CD4-positive, alpha-beta memory T cell (primary cell): ENCODE results near the gene XXYLT1. TPM values are rescaled to one million over a fixed set of nuclear protein-coding genes. Genes with fewer than 3 reads are reported as not detected.

ENCODE experiments used
- CTCF ChIA-PET: fragments of 350-600 bp; sonication (Branson Sonifier 250); formaldehyde crosslinking; loops from one replicate; lab custom pipeline; 2021; ENCODE audit warnings: inconsistent platforms; ENCODE audit not compliant: partially characterized antibody; lab: Charles Lee
- POLR2A ChIA-PET: fragments of 350-600 bp; sonication (Branson Sonifier 250); formaldehyde crosslinking; loops from one replicate; lab custom pipeline; 2021; ENCODE audit not compliant: partially characterized antibody; lab: Charles Lee
- DNase-seq, 5 donors: peaks; one replicate each; pipeline versions ENCODE4 v3.0.0 to v3.0.0-alpha.2; 2020 to 2022; ENCODE audit warnings: mixed read lengths in 1 of 5
- H3K27ac ChIP-seq: one replicate; pipeline ENCODE4 v1.7.0; 2013; ENCODE audit warnings: low read depth, low read length
- H3K27me3 ChIP-seq: 2 replicates; pipeline ENCODE4 v1.7.0; 2013; ENCODE audit warnings: mild to moderate bottlenecking, low read length, moderate library complexity; ENCODE audit not compliant: insufficient read depth
- H3K36me3 ChIP-seq: 2 replicates; pipeline ENCODE4 v1.7.0; 2013; ENCODE audit warnings: mild to moderate bottlenecking, low read length, moderate library complexity; ENCODE audit not compliant: insufficient read depth
- H3K4me1 ChIP-seq: 2 replicates; pipeline ENCODE4 v1.7.0; 2013; ENCODE audit warnings: mild to moderate bottlenecking, low read length, moderate library complexity; ENCODE audit not compliant: insufficient read depth
- H3K4me3 ChIP-seq, 2 donors: one replicate each; pipeline ENCODE4 v1.7.0; 2013; ENCODE audit warnings: low read length in 2 of 2, mild to moderate bottlenecking in 1 of 2
- H3K9me3 ChIP-seq, 2 donors: one replicate each; pipeline ENCODE4 v1.7.0; 2013; ENCODE audit warnings: low read length in 2 of 2, control low read depth in 1 of 2; ENCODE audit not compliant: control insufficient read depth in 1 of 2
- H3K27ac Mint-ChIP-seq, 7 donors: one replicate each; pipeline ENCODE4 v1.8.0; 2020 to 2021; ENCODE audit warnings: mixed read lengths in 7 of 7, mild to moderate bottlenecking in 6 of 7, inconsistent platforms in 3 of 7, moderate library complexity in 3 of 7
- H3K27me3 Mint-ChIP-seq, 2 donors: one replicate each; pipeline ENCODE4 v1.8.0; 2020 to 2021; ENCODE audit warnings: mixed read lengths in 2 of 2
- H3K36me3 Mint-ChIP-seq, 2 donors: one replicate each; pipeline ENCODE4 v1.8.0; 2020 to 2021; ENCODE audit warnings: mixed read lengths in 2 of 2, inconsistent platforms in 1 of 2, mild to moderate bottlenecking in 1 of 2
- H3K4me1 Mint-ChIP-seq, 4 donors: one replicate each; pipeline ENCODE4 v1.8.0; 2020 to 2021; ENCODE audit warnings: mixed read lengths in 4 of 4, mild to moderate bottlenecking in 1 of 4
- H3K4me3 Mint-ChIP-seq, 8 donors: one replicate each; pipeline ENCODE4 v1.8.0; 2020 to 2021; ENCODE audit warnings: mixed read lengths in 8 of 8, mild to moderate bottlenecking in 7 of 8, moderate library complexity in 6 of 8, inconsistent platforms in 3 of 8
- H3K9me3 Mint-ChIP-seq, 8 donors: one replicate each; pipeline ENCODE4 v1.8.0; 2020 to 2021; ENCODE audit warnings: mixed read lengths in 8 of 8, mild to moderate bottlenecking in 5 of 8, inconsistent platforms in 3 of 8, moderate library complexity in 1 of 8
- intact Hi-C: fragments of 100-400 bp; cut with micrococcal nuclease; formaldehyde crosslinking; loops from one replicate; pipeline ENCODE4 v1.15.1; 2023
- polyA plus RNA-seq, 2 donors: library from polyadenylated mRNA; unstranded; fragments of 300-500 nt; fragmentation: Illumina TruSeq; gene quantifications; one replicate each; pipeline ENCODE4 v1.2.3, GENCODE V29; 2021
- total RNA-seq, 2 experiments: library from RNA; stranded (reverse); gene quantifications; one replicate each; pipeline ENCODE4 v1.2.3, GENCODE V29; 2021

Gene XXYLT1
- total and polyA plus RNA-seq, 4 experiments from 2014 or later = 3.9 to 6.3 (median 4.3) TPM

GRCh38 chr3:195119461-195120266 is 151.3 kb downstream of the XXYLT1 start:
- DNase-seq = no peak
- peaks cover 0 to 6% (median 1%) of the 10 kb centered on the region in 4 donors for H3K4me1 Mint-ChIP-seq
- H3K4me3 Mint-ChIP-seq = no peak overlapping the region

GRCh38 chr3:195118671-195119070 is 152.3 kb downstream of the XXYLT1 start:
- Histone ChIP-seq H3K4me3 (no peak overlapping the region), H3K9me3 (no peaks in the 10 kb centered on the region), H3K36me3 (no peaks in the 10 kb centered on the region), H3K27ac (no peak overlapping the region), H3K27me3 (no peaks in the 10 kb centered on the region), H3K4me1 (no peaks in the 10 kb centered on the region)
- Mint-ChIP-seq H3K27ac (no peak overlapping the region), H3K4me1 (peaks cover 0 to 6% (median 0%) of the 10 kb centered on the region in 4 donors), H3K9me3 (no peaks in the 10 kb centered on the region), H3K27me3 (no peaks in the 10 kb centered on the region), H3K4me3 (no peak overlapping the region), H3K36me3 (no peaks in the 10 kb centered on the region)
- ChIA-PET CTCF (interaction anchor here (1.5 kb wide), 1 partner anchor 12 kb away, joined by 4 read pairs; no protein-coding TSS in a partner anchor), POLR2A (no interaction called here)
- DNase-seq = no peak
- intact Hi-C loops = no loop called here

More at GRCh38 chr3:195119461-195120266, 151.3 kb downstream of the XXYLT1 start:
- Mint-ChIP-seq H3K27ac (no peak overlapping the region), H3K9me3 (no peaks in the 10 kb centered on the region), H3K36me3 (no peaks in the 10 kb centered on the region), H3K27me3 (no peaks in the 10 kb centered on the region)
- Histone ChIP-seq H3K4me1 (no peaks in the 10 kb centered on the region), H3K27me3 (no peaks in the 10 kb centered on the region), H3K27ac (no peak overlapping the region), H3K4me3 (no peak overlapping the region), H3K9me3 (no peaks in the 10 kb centered on the region), H3K36me3 (no peaks in the 10 kb centered on the region)
- intact Hi-C loops = no loop called here
- ChIA-PET CTCF (interaction anchor here (0.6 to 0.7 kb wide), 3 partner anchors 13 to 141 kb away, joined by 3 read pairs; no protein-coding TSS in a partner anchor), POLR2A (no interaction called here)

- ChIA-PET POLR2A (no interaction called here), CTCF (interaction anchor here (1.5 kb wide), 1 partner anchor 11 kb away, joined by 4 read pairs; no protein-coding TSS in a partner anchor)
- no peaks in the 10 kb centered on the region for H3K36me3 Mint-ChIP-seq
- Histone ChIP-seq H3K36me3 (no peaks in the 10 kb centered on the region), H3K27ac (no peak overlapping the region), H3K4me1 (no peaks in the 10 kb centered on the region), H3K27me3 (no peaks in the 10 kb centered on the region), H3K9me3 (no peaks in the 10 kb centered on the region), H3K4me3 (no peak overlapping the region)
- H3K27ac Mint-ChIP-seq = peak overlapping the region in 1 of 7 donors; percentile 64
- peaks cover 0 to 6% (median 0%) of the 10 kb centered on the region in 4 donors for H3K4me1 Mint-ChIP-seq
- DNase-seq = no peak
- no peaks in the 10 kb centered on the region for H3K27me3 Mint-ChIP-seq
- H3K4me3 Mint-ChIP-seq = no peak overlapping the region
- no peaks in the 10 kb centered on the region for H3K9me3 Mint-ChIP-seq
- intact Hi-C loops = no loop called here
These were observed 152.9 kb downstream of the XXYLT1 start for GRCh38 chr3:195117978-195118581.

- no peaks in the 10 kb centered on the region for H3K9me3 ChIP-seq
- H3K4me3 ChIP-seq = no peak overlapping the region
- no peaks in the 10 kb centered on the region for H3K4me1 ChIP-seq
- no peak for DNase-seq
- ChIA-PET CTCF (interaction anchor here (1.1 to 2.5 kb wide), 3 partner anchors 10 to 434 kb away, joined by 3 to 13 read pairs (median 7); no protein-coding TSS in a partner anchor), POLR2A (no interaction called here)
- Mint-ChIP-seq H3K27me3 (no peaks in the 10 kb centered on the region), H3K36me3 (no peaks in the 10 kb centered on the region), H3K27ac (no peak overlapping the region), H3K9me3 (no peaks in the 10 kb centered on the region), H3K4me3 (no peak overlapping the region), H3K4me1 (peaks cover 0 to 6% (median 0%) of the 10 kb centered on the region in 4 donors)
- H3K27ac ChIP-seq = no peak overlapping the region
- H3K27me3 ChIP-seq = no peaks in the 10 kb centered on the region
- no peaks in the 10 kb centered on the region for H3K36me3 ChIP-seq
- intact Hi-C loops = no loop called here
These were observed 154.4 kb downstream of the XXYLT1 start for GRCh38 chr3:195116407-195117185.

- no peak overlapping the region for H3K4me3 ChIP-seq
- intact Hi-C loops = no loop called here
- POLR2A ChIA-PET = interaction anchor here (0.5 kb wide), 1 partner anchor 429 kb away, joined by 3 read pairs; no protein-coding TSS in a partner anchor
- Mint-ChIP-seq H3K27ac (peak overlapping the region in 1 of 7 donors; percentile 22), H3K9me3 (no peaks in the 10 kb centered on the region), H3K4me1 (peaks cover 0 to 6% (median 0%) of the 10 kb centered on the region in 4 donors), H3K4me3 (no peak overlapping the region), H3K36me3 (no peaks in the 10 kb centered on the region), H3K27me3 (no peaks in the 10 kb centered on the region)
- no peaks in the 10 kb centered on the region for H3K27me3 ChIP-seq
- no peaks in the 10 kb centered on the region for H3K4me1 ChIP-seq
- no peaks in the 10 kb centered on the region for H3K9me3 ChIP-seq
- no peak for DNase-seq
- CTCF ChIA-PET = interaction anchor here (1.1 to 2.5 kb wide), 4 partner anchors 9 to 433 kb away, joined by 3 to 13 read pairs (median 6); no protein-coding TSS in a partner anchor
- no peaks in the 10 kb centered on the region for H3K36me3 ChIP-seq
- no peak overlapping the region for H3K27ac ChIP-seq
These were observed 155.2 kb downstream of the XXYLT1 start for GRCh38 chr3:195115600-195116406.

- Histone ChIP-seq H3K27ac (no peak overlapping the region), H3K4me1 (no peaks in the 10 kb centered on the region), H3K36me3 (no peaks in the 10 kb centered on the region), H3K4me3 (no peak overlapping the region), H3K9me3 (no peaks in the 10 kb centered on the region), H3K27me3 (no peaks in the 10 kb centered on the region)
- Mint-ChIP-seq H3K36me3 (no peaks in the 10 kb centered on the region), H3K27me3 (no peaks in the 10 kb centered on the region), H3K27ac (no peak overlapping the region), H3K4me1 (peaks cover 0 to 6% (median 0%) of the 10 kb centered on the region in 4 donors), H3K9me3 (no peaks in the 10 kb centered on the region), H3K4me3 (no peak overlapping the region)
- intact Hi-C loops = no loop called here
- DNase-seq = no peak
- POLR2A ChIA-PET = interaction anchor here (0.5 kb wide), 1 partner anchor 428 kb away, joined by 3 read pairs; no protein-coding TSS in a partner anchor
- CTCF ChIA-PET = interaction anchor here (1.1 to 2.5 kb wide), 4 partner anchors 8 to 432 kb away, joined by 3 to 13 read pairs (median 6); no protein-coding TSS in a partner anchor
These were observed 156.0 kb downstream of the XXYLT1 start for GRCh38 chr3:195114786-195115599.
